ENCODE measurements around the gene PM20D1. TPM values are rescaled to one million over a fixed set of nuclear protein-coding genes. Genes with fewer than 3 reads are reported as not detected.
"Not testable (repeated sequence)": the region's sequence is repeated elsewhere in the genome, so short reads cannot be mapped to it uniquely, and the experiment has no call there.

Gene PM20D1
- total and polyA plus RNA-seq, 5 experiments from 2014 or later: 1.1 to 2.9 (median 1.6) TPM

- POLR2A ChIA-PET: interaction anchor here (0.6 kb wide), 1 partner anchor 158 kb away, joined by 3 read pairs; no protein-coding TSS in a partner anchor
- Mint-ChIP-seq H3K4me1 (peaks cover 0 to 10% (median 3%) of the 10 kb centered on the region in 4 donors), H3K27me3 (no peaks in the 10 kb centered on the region), H3K36me3 (peaks cover 0 to 18% (median 10%) of the 10 kb centered on the region in 3 donors), H3K27ac (no peak overlapping the region), H3K4me3 (no peak overlapping the region), H3K9me3 (no peaks in the 10 kb centered on the region)
- no peak for DNase-seq
- no peak for ATAC-seq
Observed at GRCh38 chr1:205834751-205835150, 15.2 kb downstream of the PM20D1 start.

- no peak overlapping the region for H3K27ac Mint-ChIP-seq
Observed at GRCh38 chr1:205832326-205832751, 17.6 kb downstream of the PM20D1 start.

GRCh38 chr1:205827623-205828022 is 22.3 kb downstream of the PM20D1 start:
- DNase-seq (no peak), ATAC-seq (no peak)
- POLR2A ChIA-PET: no interaction called here
- no peak overlapping the region for H3K4me3 Mint-ChIP-seq
- H3K36me3 Mint-ChIP-seq: peaks cover 0 to 16% (median 6%) of the 10 kb centered on the region in 3 donors
- H3K27me3 Mint-ChIP-seq: no peaks in the 10 kb centered on the region
- H3K9me3 Mint-ChIP-seq: peaks cover 0 to 6% (median 0%) of the 10 kb centered on the region in 9 donors
- H3K27ac Mint-ChIP-seq: no peak overlapping the region
- H3K4me1 Mint-ChIP-seq: peaks cover 1 to 23% (median 6%) of the 10 kb centered on the region in 4 donors

More at GRCh38 chr1:205832326-205832751, 17.6 kb downstream of the PM20D1 start:
- Mint-ChIP-seq H3K36me3 (peaks cover 0 to 17% (median 9%) of the 10 kb centered on the region in 3 donors), H3K4me1 (peaks cover 0 to 10% (median under 1%) of the 10 kb centered on the region in 4 donors), H3K9me3 (no peaks in the 10 kb centered on the region), H3K4me3 (no peak overlapping the region), H3K27me3 (no peaks in the 10 kb centered on the region)
- POLR2A ChIA-PET: no interaction called here
- ATAC-seq (no peak), DNase-seq (no peak)

GRCh38 chr1:205826995-205827394 is 22.9 kb downstream of the PM20D1 start:
- ATAC-seq (no peak), DNase-seq (no peak)
- Mint-ChIP-seq H3K27ac (no peak overlapping the region), H3K9me3 (peaks cover 0 to 6% (median 0%) of the 10 kb centered on the region in 9 donors), H3K4me1 (peaks cover 1 to 21% (median 6%) of the 10 kb centered on the region in 4 donors), H3K36me3 (peaks cover 0 to 16% (median 6%) of the 10 kb centered on the region in 3 donors), H3K27me3 (no peaks in the 10 kb centered on the region), H3K4me3 (no peak overlapping the region)
- POLR2A ChIA-PET: no interaction called here

- no peak for DNase-seq
- Mint-ChIP-seq H3K36me3 (peaks cover 0 to 15% (median 5%) of the 10 kb centered on the region in 3 donors), H3K4me1 (peaks cover 1 to 20% (median 6%) of the 10 kb centered on the region in 4 donors), H3K4me3 (no peak overlapping the region), H3K27ac (no peak overlapping the region), H3K27me3 (no peaks in the 10 kb centered on the region), H3K9me3 (peaks cover 0 to 6% (median 0%) of the 10 kb centered on the region in 9 donors)
- ATAC-seq: no peak
- POLR2A ChIA-PET: no interaction called here
Observed at GRCh38 chr1:205826016-205826806, 23.7 kb downstream of the PM20D1 start.

- H3K27ac Mint-ChIP-seq: no peak overlapping the region
- ATAC-seq (no peak), DNase-seq (no peak)
- no peak overlapping the region for H3K4me3 Mint-ChIP-seq
- H3K9me3 Mint-ChIP-seq: peaks cover 0 to 6% (median 0%) of the 10 kb centered on the region in 9 donors
- POLR2A ChIA-PET: no interaction called here
- peaks cover 0 to 7% (median 4%) of the 10 kb centered on the region in 3 donors for H3K36me3 Mint-ChIP-seq
- H3K4me1 Mint-ChIP-seq: peaks cover 3 to 20% (median 7%) of the 10 kb centered on the region in 4 donors
- H3K27me3 Mint-ChIP-seq: no peaks in the 10 kb centered on the region
Observed at GRCh38 chr1:205824180-205824579, 25.8 kb downstream of the PM20D1 start.

DNA sequence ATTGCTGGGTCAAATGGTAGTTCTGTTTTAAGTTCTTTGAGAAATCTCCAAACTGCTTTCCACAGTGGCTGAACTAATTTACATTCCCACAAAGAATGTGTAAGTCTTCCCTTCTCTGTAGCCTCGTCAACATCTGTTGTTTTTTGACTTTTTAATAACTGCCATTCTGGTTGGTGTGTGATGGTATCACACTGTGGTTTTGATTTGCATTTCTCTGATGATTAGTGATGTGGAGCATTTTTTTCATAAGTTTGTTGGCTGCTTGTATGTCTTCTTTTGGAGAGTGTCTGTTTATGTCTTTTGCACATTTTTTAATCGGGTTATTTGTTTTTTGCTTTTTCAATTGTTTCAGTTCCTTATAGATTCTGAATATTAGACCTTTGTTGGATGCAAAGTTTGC is 26.7 kb downstream of the PM20D1 start:
- Mint-ChIP-seq H3K4me3 (peak overlapping the region in 1 of 10 donors; percentile 66), H3K4me1 (peaks cover 6 to 23% (median 11%) of the 10 kb centered on the region in 4 donors)
- POLR2A ChIA-PET, H3K27me3 Mint-ChIP-seq, H3K27ac Mint-ChIP-seq, ATAC-seq, DNase-seq, H3K9me3 Mint-ChIP-seq, H3K36me3 Mint-ChIP-seq: not testable (repeated sequence)

GRCh38 chr1:205822397-205822796 is 27.5 kb downstream of the PM20D1 start:
- H3K27me3 Mint-ChIP-seq: no peaks in the 10 kb centered on the region
- H3K36me3 Mint-ChIP-seq: peaks cover 0 to 2% (median 0%) of the 10 kb centered on the region in 3 donors
- H3K9me3 Mint-ChIP-seq: peaks cover 0 to 6% (median 0%) of the 10 kb centered on the region in 9 donors
- H3K27ac Mint-ChIP-seq: no peak overlapping the region
- POLR2A ChIA-PET: no interaction called here
- no peak overlapping the region for H3K4me3 Mint-ChIP-seq
- ATAC-seq: no peak
- peaks cover 5 to 23% (median 14%) of the 10 kb centered on the region in 4 donors for H3K4me1 Mint-ChIP-seq
- DNase-seq: no peak

DNA sequence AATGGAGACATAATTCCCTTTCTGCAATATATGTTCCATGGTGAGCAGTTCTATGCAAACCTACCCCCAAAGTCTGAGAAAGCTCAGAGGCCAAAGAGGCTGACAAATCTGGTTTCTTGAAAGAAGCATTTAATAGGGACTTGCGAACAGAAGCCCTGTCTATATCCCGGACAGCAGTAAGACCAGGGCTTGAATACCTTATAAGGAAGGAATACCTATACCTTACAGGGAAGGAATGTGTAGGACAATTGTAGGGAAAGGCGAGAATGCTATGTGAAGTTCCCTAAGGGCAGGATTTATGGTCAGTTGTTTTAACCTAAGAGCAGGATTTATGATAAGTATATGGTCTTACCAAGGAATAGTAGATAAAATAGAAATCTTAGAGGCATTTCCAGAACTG is 31.9 kb downstream of the PM20D1 start:
- peaks cover 0 to under 1% (median 0%) of the 10 kb centered on the region in 9 donors for H3K9me3 Mint-ChIP-seq
- DNase-seq: no peak

DNA sequence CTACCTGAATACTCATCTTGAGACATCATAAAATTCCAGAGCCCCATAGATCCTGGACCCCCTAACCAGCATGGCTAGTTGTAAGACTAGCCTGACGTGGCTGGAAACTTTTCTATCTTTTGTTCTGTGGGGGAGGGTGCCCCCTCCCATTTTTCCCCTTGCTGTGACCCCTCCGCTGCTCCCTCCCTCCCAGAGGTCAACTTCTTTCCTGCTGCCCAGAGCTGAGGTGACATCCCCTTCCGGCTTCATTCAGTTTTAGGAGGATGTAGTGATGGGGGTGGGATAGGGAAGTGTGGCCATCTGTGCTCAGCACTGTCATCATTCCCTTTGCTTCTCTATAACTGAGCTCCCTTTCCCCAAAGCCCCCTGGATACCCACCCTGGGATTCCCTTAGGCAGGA is 32.6 kb downstream of the PM20D1 start:
- no peak for DNase-seq
- no peaks in the 10 kb centered on the region for H3K9me3 Mint-ChIP-seq
- H3K36me3 Mint-ChIP-seq: no peaks in the 10 kb centered on the region
- POLR2A ChIA-PET: no interaction called here
- peaks cover 7 to 31% (median 18%) of the 10 kb centered on the region in 4 donors for H3K4me1 Mint-ChIP-seq
- no peaks in the 10 kb centered on the region for H3K27me3 Mint-ChIP-seq
- H3K27ac Mint-ChIP-seq: no peak overlapping the region
- ATAC-seq: no peak
- no peak overlapping the region for H3K4me3 Mint-ChIP-seq

More for the DNA sequence above, 31.9 kb downstream of the PM20D1 start:
- Mint-ChIP-seq H3K36me3 (no peaks in the 10 kb centered on the region), H3K27me3 (no peaks in the 10 kb centered on the region), H3K4me1 (peaks cover 6 to 29% (median 19%) of the 10 kb centered on the region in 4 donors), H3K27ac (peak overlapping the region in 1 of 10 donors; percentile 29), H3K4me3 (no peak overlapping the region)
- ATAC-seq: no peak
- POLR2A ChIA-PET: interaction anchor here (0.6 kb wide), 1 partner anchor 77 kb away, joined by 3 read pairs; no protein-coding TSS in a partner anchor

- Mint-ChIP-seq H3K9me3 (no peaks in the 10 kb centered on the region), H3K4me3 (peak overlapping the region; percentile 88 to 96 (median 93)), H3K27ac (peak overlapping the region; percentile 37 to 95 (median 87)), H3K36me3 (peaks cover 0 to 16% (median 5%) of the 10 kb centered on the region in 3 donors), H3K27me3 (no peaks in the 10 kb centered on the region), H3K4me1 (peaks cover 32 to 63% (median 52%) of the 10 kb centered on the region in 4 donors)
- POLR2A ChIA-PET: interaction anchor here (1.3 to 3.5 kb wide), 3 partner anchors 9 to 64 kb away, joined by 4 to 19 read pairs (median 4); partner anchors contain the start of gene RAB29
- ATAC-seq (no peak), DNase-seq (peak in 1 of 10 donors; percentile 13)
Observed at GRCh38 chr1:205813755-205814058, 36.2 kb downstream of the PM20D1 start.

GRCh38 chr1:205812878-205813754 is 36.8 kb downstream of the PM20D1 start, which contains the start of gene SLC41A1:
Gene SLC41A1 (minus strand): TSS chr1:205813198. CDS start chr1:205810441, 2,757 bp downstream.
- ATAC-seq (peak; percentile 94 to 96), DNase-seq (peak; percentile 88 to 97 (median 93))
- peak within 1 kb of the TSS; percentile 88 to 96 (median 94) for H3K4me3 Mint-ChIP-seq
- H3K4me1 Mint-ChIP-seq: peaks cover 37 to 63% (median 56%) of the 10 kb centered on the region in 4 donors
- no peaks in the 10 kb centered on the region for H3K9me3 Mint-ChIP-seq
- H3K36me3 Mint-ChIP-seq: peaks cover 0 to 22% (median 10%) of the 10 kb centered on the region in 3 donors
- H3K27ac Mint-ChIP-seq: peak within 1 kb of the TSS; percentile 84 to 95 (median 92)
- POLR2A ChIA-PET: interaction anchor here (0.9 to 3.5 kb wide), 6 partner anchors 8 to 535 kb away, joined by 3 to 19 read pairs (median 4); partner anchors contain the start of genes NUCKS1, PM20D1 and RAB29
- H3K27me3 Mint-ChIP-seq: no peaks in the 10 kb centered on the region
